Activated CD4-positive, alpha-beta T cell treated with anti-CD3 and anti-CD28 coated beads for 36 hours (primary cell): ENCODE data around the gene SHANK2. TPM values are rescaled to one million over a fixed set of nuclear protein-coding genes. Genes with fewer than 3 reads are reported as not detected.

ENCODE experiments used
- ATAC-seq: fragments of 200-7000 bp; cut with Tn5 transposase; one replicate; pipeline ENCODE4 v1.10.0; 2021; ENCODE audit warnings: mild to moderate bottlenecking, moderate library complexity
- CTCF ChIA-PET: fragments of 350-600 bp; sonication (Branson Sonifier 250); formaldehyde crosslinking; loops from one replicate; lab custom pipeline; 2021; ENCODE audit warnings: antibody characterized with exemption; lab: Charles Lee
- POLR2A ChIA-PET: fragments of 350-600 bp; sonication (Branson Sonifier 250); formaldehyde crosslinking; loops from one replicate; lab custom pipeline; 2021; ENCODE audit warnings: antibody characterized with exemption, inconsistent platforms; lab: Charles Lee
- DNase-seq: peaks from one replicate; pipeline ENCODE4 v3.0.0-alpha.2; 2020
- H3K27ac Mint-ChIP-seq: one replicate; pipeline ENCODE4 v1.8.0; 2021; ENCODE audit warnings: mixed read lengths
- H3K27me3 Mint-ChIP-seq: one replicate; pipeline ENCODE4 v1.8.0; 2021; ENCODE audit warnings: mixed read lengths
- H3K36me3 Mint-ChIP-seq: one replicate; pipeline ENCODE4 v1.8.0; 2021; ENCODE audit warnings: low read depth, mixed read lengths
- H3K4me1 Mint-ChIP-seq: one replicate; pipeline ENCODE4 v1.8.0; 2021; ENCODE audit warnings: mixed read lengths
- H3K4me3 Mint-ChIP-seq: one replicate; pipeline ENCODE4 v1.8.0; 2021; ENCODE audit warnings: mild to moderate bottlenecking, moderate library complexity, mixed read lengths
- H3K9me3 Mint-ChIP-seq: one replicate; pipeline ENCODE4 v1.8.0; 2021; ENCODE audit warnings: low read depth, mixed read lengths
- intact Hi-C, 2 experiments: fragments of 100-400 bp; cut with DNase I in 1 of 2; cut with micrococcal nuclease in 1 of 2; formaldehyde crosslinking; loops; one replicate each; pipeline versions ENCODE4 v1.14.2 to v1.15.1; 2022 to 2024; cut with DNase I, micrococcal nuclease
- total RNA-seq, 2 experiments: library from RNA; stranded (reverse); gene quantifications; one replicate each; pipeline ENCODE4 v1.2.3, GENCODE V29; 2021

Gene SHANK2
- total RNA-seq, 2 experiments from 2014 or later = not detected

- H3K9me3 Mint-ChIP-seq = peaks cover 2% of the 10 kb centered on the region
- H3K4me3 Mint-ChIP-seq = no peak overlapping the region
- CTCF ChIA-PET = no interaction called here
- H3K4me1 Mint-ChIP-seq = no peaks in the 10 kb centered on the region
- POLR2A ChIA-PET = no interaction called here
- DNase-seq (no peak), ATAC-seq (no peak)
- H3K27ac Mint-ChIP-seq = no peak overlapping the region
- H3K27me3 Mint-ChIP-seq = peaks cover 4% of the 10 kb centered on the region
- intact Hi-C loops = no loop called here
- no peaks in the 10 kb centered on the region for H3K36me3 Mint-ChIP-seq
Measured at GRCh38 chr11:71212871-71213559, 39.4 kb downstream of the SHANK2 start.

- no peak for ATAC-seq
- peaks cover 4% of the 10 kb centered on the region for H3K27me3 Mint-ChIP-seq
- intact Hi-C loops = no loop called here
- H3K27ac Mint-ChIP-seq = no peak overlapping the region
- CTCF ChIA-PET = no interaction called here
- H3K4me3 Mint-ChIP-seq = no peak overlapping the region
- no peaks in the 10 kb centered on the region for H3K36me3 Mint-ChIP-seq
- H3K4me1 Mint-ChIP-seq = no peaks in the 10 kb centered on the region
- peaks cover 2% of the 10 kb centered on the region for H3K9me3 Mint-ChIP-seq
- DNase-seq = no peak
- POLR2A ChIA-PET = no interaction called here
Measured at GRCh38 chr11:71211631-71212030, 40.7 kb downstream of the SHANK2 start.

- Mint-ChIP-seq H3K4me3 (no peak overlapping the region), H3K27ac (no peak overlapping the region), H3K9me3 (peaks cover 2% of the 10 kb centered on the region), H3K4me1 (no peaks in the 10 kb centered on the region), H3K27me3 (no peaks in the 10 kb centered on the region), H3K36me3 (no peaks in the 10 kb centered on the region)
- ATAC-seq = no peak
- DNase-seq = no peak
- POLR2A ChIA-PET = no interaction called here
- intact Hi-C loops = no loop called here
- CTCF ChIA-PET = interaction anchor here (0.6 kb wide), 1 partner anchor 1381 kb away, joined by 3 read pairs; no protein-coding TSS in a partner anchor
Measured at GRCh38 chr11:71210861-71211260, 41.5 kb downstream of the SHANK2 start.

- POLR2A ChIA-PET = no interaction called here
- DNase-seq = no peak
- CTCF ChIA-PET = no interaction called here
- Mint-ChIP-seq H3K27ac (no peak overlapping the region), H3K4me1 (no peaks in the 10 kb centered on the region), H3K36me3 (no peaks in the 10 kb centered on the region), H3K9me3 (peaks cover 2% of the 10 kb centered on the region), H3K4me3 (no peak overlapping the region), H3K27me3 (no peaks in the 10 kb centered on the region)
- intact Hi-C loops = no loop called here
- no peak for ATAC-seq
Measured at GRCh38 chr11:71209656-71210055, 42.7 kb downstream of the SHANK2 start.

GRCh38 chr11:71209181-71209580 lies 43.2 kb downstream of the SHANK2 start:
- ChIA-PET POLR2A (no interaction called here), CTCF (no interaction called here)
- ATAC-seq = no peak
- intact Hi-C loops = no loop called here
- no peak for DNase-seq
- H3K27me3 Mint-ChIP-seq = no peaks in the 10 kb centered on the region
- no peaks in the 10 kb centered on the region for H3K36me3 Mint-ChIP-seq
- H3K4me1 Mint-ChIP-seq = no peaks in the 10 kb centered on the region
- H3K27ac Mint-ChIP-seq = no peak overlapping the region
- H3K9me3 Mint-ChIP-seq = peaks cover 2% of the 10 kb centered on the region
- H3K4me3 Mint-ChIP-seq = no peak overlapping the region

GRCh38 chr11:71208011-71208774 lies 44.2 kb downstream of the SHANK2 start:
- Mint-ChIP-seq H3K27me3 (no peaks in the 10 kb centered on the region), H3K27ac (no peak overlapping the region), H3K4me1 (no peaks in the 10 kb centered on the region), H3K9me3 (peaks cover 2% of the 10 kb centered on the region), H3K4me3 (no peak overlapping the region), H3K36me3 (no peaks in the 10 kb centered on the region)
- DNase-seq = no peak
- ChIA-PET CTCF (no interaction called here), POLR2A (no interaction called here)
- ATAC-seq = no peak
- intact Hi-C loops = no loop called here

- Mint-ChIP-seq H3K27me3 (no peaks in the 10 kb centered on the region), H3K4me1 (no peaks in the 10 kb centered on the region), H3K27ac (no peak overlapping the region), H3K36me3 (no peaks in the 10 kb centered on the region), H3K9me3 (peaks cover 2% of the 10 kb centered on the region), H3K4me3 (no peak overlapping the region)
- CTCF ChIA-PET = no interaction called here
- ATAC-seq (no peak), DNase-seq (no peak)
- intact Hi-C loops = no loop called here
- POLR2A ChIA-PET = no interaction called here
Measured at GRCh38 chr11:71207563-71207962, 44.8 kb downstream of the SHANK2 start.

GRCh38 chr11:71206186-71206585 lies 46.2 kb downstream of the SHANK2 start:
- H3K27ac Mint-ChIP-seq = no peak overlapping the region
- DNase-seq (no peak), ATAC-seq (no peak)
- no peaks in the 10 kb centered on the region for H3K4me1 Mint-ChIP-seq
- peaks cover 2% of the 10 kb centered on the region for H3K9me3 Mint-ChIP-seq
- ChIA-PET POLR2A (no interaction called here), CTCF (no interaction called here)
- intact Hi-C loops = no loop called here
- no peaks in the 10 kb centered on the region for H3K36me3 Mint-ChIP-seq
- no peaks in the 10 kb centered on the region for H3K27me3 Mint-ChIP-seq
- H3K4me3 Mint-ChIP-seq = no peak overlapping the region

- intact Hi-C loops = no loop called here
- ATAC-seq (no peak), DNase-seq (no peak)
- Mint-ChIP-seq H3K4me1 (no peaks in the 10 kb centered on the region), H3K4me3 (no peak overlapping the region), H3K9me3 (peaks cover 2% of the 10 kb centered on the region), H3K27me3 (no peaks in the 10 kb centered on the region), H3K36me3 (no peaks in the 10 kb centered on the region), H3K27ac (no peak overlapping the region)
- POLR2A ChIA-PET = no interaction called here
- CTCF ChIA-PET = no interaction called here
Measured at GRCh38 chr11:71204748-71205664, 47.4 kb downstream of the SHANK2 start.

GRCh38 chr11:71204294-71204693 lies 48.1 kb downstream of the SHANK2 start:
- no peak for DNase-seq
- H3K4me3 Mint-ChIP-seq = no peak overlapping the region
- no peak overlapping the region for H3K27ac Mint-ChIP-seq
- no peak for ATAC-seq
- ChIA-PET CTCF (no interaction called here), POLR2A (no interaction called here)
- H3K9me3 Mint-ChIP-seq = peaks cover 2% of the 10 kb centered on the region
- no peaks in the 10 kb centered on the region for H3K4me1 Mint-ChIP-seq
- intact Hi-C loops = no loop called here
- H3K36me3 Mint-ChIP-seq = no peaks in the 10 kb centered on the region
- no peaks in the 10 kb centered on the region for H3K27me3 Mint-ChIP-seq

GRCh38 chr11:71203681-71204080 lies 48.7 kb downstream of the SHANK2 start:
- no peaks in the 10 kb centered on the region for H3K36me3 Mint-ChIP-seq
- no peak overlapping the region for H3K4me3 Mint-ChIP-seq
- intact Hi-C loops = no loop called here
- H3K27me3 Mint-ChIP-seq = no peaks in the 10 kb centered on the region
- no peaks in the 10 kb centered on the region for H3K4me1 Mint-ChIP-seq
- POLR2A ChIA-PET = no interaction called here
- H3K27ac Mint-ChIP-seq = no peak overlapping the region
- CTCF ChIA-PET = no interaction called here
- peaks cover 2% of the 10 kb centered on the region for H3K9me3 Mint-ChIP-seq
- DNase-seq (no peak), ATAC-seq (no peak)
